GM12873 (cell line): Measurements from ENCODE around the gene SLC37A1.

Experiments used
- TF ChIP-seq, protein P1 (sequence below): IDR thresholded peaks from 2 replicates; pipeline ENCODE4 v1.5.1; 2012; ENCODE audit warnings: low read depth, mild to moderate bottlenecking, moderate library complexity, low read length, control low read depth; ENCODE audit not compliant: insufficient read depth; ENCODE audit errors: missing control alignments

Gene SLC37A1

DNA sequence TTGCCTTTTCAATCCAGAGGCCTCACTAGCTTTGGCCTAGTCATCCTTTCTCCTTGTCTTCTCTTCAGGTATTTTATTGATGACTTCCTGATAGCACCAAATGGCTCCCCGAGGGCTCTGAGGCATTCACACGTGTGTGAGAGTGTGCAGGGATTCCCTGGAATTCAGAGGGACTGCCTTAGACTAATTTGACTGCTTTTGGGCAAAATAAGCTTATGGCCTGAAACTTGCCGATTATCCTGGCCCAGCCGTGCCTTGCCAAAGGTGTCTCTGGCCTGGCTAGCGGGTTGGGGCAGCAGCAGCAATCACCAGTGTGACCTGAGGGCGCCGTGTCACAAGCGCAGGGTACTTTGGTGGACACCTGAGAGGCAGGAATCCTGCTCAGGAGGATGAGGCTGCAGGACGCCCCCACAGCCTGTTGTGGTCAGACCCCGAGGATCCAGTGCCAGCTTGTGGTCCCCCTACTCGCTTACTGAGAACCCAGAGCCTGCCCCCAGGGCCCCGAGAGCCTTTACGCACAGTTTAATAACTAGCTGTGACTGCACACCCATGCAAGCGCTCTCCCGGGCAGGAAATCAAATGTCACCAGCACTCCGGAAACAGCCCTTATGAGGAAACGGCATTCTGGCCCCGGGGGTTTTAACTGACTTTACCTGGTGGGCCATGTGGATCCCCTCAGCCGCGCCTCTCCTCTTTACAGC, 76.9 kb downstream of the SLC37A1 start:
- TF ChIP-seq, protein P1, sequence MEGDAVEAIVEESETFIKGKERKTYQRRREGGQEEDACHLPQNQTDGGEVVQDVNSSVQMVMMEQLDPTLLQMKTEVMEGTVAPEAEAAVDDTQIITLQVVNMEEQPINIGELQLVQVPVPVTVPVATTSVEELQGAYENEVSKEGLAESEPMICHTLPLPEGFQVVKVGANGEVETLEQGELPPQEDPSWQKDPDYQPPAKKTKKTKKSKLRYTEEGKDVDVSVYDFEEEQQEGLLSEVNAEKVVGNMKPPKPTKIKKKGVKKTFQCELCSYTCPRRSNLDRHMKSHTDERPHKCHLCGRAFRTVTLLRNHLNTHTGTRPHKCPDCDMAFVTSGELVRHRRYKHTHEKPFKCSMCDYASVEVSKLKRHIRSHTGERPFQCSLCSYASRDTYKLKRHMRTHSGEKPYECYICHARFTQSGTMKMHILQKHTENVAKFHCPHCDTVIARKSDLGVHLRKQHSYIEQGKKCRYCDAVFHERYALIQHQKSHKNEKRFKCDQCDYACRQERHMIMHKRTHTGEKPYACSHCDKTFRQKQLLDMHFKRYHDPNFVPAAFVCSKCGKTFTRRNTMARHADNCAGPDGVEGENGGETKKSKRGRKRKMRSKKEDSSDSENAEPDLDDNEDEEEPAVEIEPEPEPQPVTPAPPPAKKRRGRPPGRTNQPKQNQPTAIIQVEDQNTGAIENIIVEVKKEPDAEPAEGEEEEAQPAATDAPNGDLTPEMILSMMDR = no peak

DNA sequence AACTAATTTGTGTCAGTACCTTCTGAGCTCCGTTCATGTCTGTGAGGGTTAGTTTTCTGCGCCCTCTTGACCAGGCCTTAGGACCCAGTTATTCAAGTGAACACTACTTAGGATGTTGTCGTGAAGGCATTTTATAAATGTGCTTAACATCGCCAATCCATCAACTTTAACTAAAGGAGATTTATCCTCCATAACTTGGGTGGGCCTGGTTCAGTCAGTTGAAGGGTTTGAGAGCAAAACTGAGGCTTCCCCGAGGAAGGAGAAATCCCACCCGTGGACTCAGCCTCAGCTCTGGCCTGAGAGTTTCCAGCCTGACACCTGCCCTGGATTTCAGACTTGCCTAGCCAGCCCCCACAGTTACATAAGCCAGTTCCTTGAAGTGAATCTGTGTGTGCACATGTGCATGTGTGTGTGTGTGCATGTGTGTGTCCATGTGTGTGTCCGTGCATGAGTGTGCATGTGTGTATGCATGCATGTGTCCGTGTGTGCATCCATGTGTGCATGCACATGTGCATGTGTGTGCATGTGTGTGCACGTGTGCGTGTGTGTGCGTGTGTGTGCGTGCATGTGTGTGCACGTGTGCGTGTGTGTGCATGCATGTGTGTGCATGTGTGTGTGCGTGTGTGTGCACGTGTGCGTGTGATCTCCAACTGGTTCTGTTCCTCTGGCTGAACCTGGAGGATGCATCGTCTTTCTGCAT, 77.7 kb downstream of the SLC37A1 start:
- TF ChIP-seq, protein P1 = no peak

GRCh38 chr21:42592156-42592820, 78.6 kb downstream of the SLC37A1 start:
- TF ChIP-seq, protein P1 = no peak

GRCh38 chr21:42593007-42593814, 79.6 kb downstream of the SLC37A1 start:
- TF ChIP-seq, protein P1 = peak; percentile 76

- TF ChIP-seq, protein P1 = no peak
These were observed 81.1 kb downstream of the SLC37A1 start for GRCh38 chr21:42594616-42595282.

DNA sequence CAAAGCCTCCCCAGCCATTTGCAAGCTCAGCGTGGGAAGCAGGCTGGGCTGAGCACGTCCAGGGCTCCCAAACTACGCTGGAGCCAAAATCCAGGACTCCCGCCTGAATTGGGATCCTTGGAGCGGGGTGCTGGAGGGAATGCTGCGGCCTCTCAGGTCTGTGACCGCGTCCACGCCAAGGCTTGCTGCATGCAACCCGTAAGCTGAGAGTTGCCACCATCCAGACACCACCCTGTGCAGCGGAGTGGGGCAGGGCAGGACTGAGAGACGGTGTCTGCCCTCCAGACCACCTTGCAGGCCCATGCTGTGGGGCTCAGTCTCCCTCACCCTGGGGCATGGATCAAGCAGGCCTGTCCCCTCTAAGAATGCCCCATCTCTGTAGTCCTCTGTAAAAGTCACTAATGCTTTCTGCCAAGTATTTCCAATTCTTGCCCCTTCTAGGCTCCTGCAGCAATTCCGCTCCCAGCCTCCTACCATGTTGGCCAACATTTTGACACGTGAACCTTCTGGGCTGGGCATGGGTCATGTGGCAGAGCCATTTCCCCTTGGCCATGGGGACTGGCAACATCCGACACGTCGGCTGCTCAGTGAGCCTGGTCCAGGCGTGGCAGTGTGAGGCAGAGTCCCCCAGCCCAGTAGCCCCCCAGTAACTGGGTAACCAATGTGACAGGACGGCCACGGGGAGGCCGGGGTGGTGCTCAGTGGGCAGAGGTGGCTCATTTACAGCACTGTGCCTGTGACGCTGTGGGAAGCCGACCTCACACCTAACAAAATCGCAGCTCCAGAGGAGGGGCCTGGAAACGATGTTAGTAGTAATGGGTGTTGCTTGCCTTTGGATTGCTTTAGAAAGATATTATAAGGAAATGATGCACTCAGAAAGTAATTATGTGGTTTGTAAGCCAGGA, 81.9 kb downstream of the SLC37A1 start:
- TF ChIP-seq, protein P1 = no peak
